Urinary bladder (tissue), 4 donors: ENCODE measurements around the gene ATP6V1G1. TPM values are rescaled to one million over a fixed set of nuclear protein-coding genes. Genes with fewer than 3 reads are reported as not detected.
A peak's percentile ranks its signal among the peaks of the same experiment; 100 is the strongest.
"Not testable (repeated sequence)": the region's sequence is repeated elsewhere in the genome, so short reads cannot be mapped to it uniquely, and the experiment has no call there.

Experiments used
- DNase-seq: peaks from one replicate; pipeline ENCODE4 v3.0.0-alpha.2; 2015; ENCODE audit errors: extremely low spot score
- H3K27ac ChIP-seq: one replicate; pipeline ENCODE4 v1.5.1; 2013; ENCODE audit warnings: low read depth, mild to moderate bottlenecking, moderate library complexity
- H3K36me3 ChIP-seq: one replicate; pipeline ENCODE4 v1.6.1; 2013; ENCODE audit warnings: mild to moderate bottlenecking, moderate library complexity; ENCODE audit not compliant: insufficient read depth
- H3K4me1 ChIP-seq: one replicate; pipeline ENCODE4 v1.6.1; 2013; ENCODE audit warnings: mild to moderate bottlenecking, moderate library complexity; ENCODE audit not compliant: insufficient read depth
- H3K4me3 ChIP-seq: one replicate; pipeline ENCODE4 v1.5.1; 2013; ENCODE audit warnings: low read depth, low read length
- WGBS: extraction: QIAGEN DNeasy Blood & Tissue Kit; methylation state at CpG from one replicate; pipeline ENCODE4 v1.1.7; 2013; 5-methylcytosine and 5-hydroxymethylcytosine counted together
- polyA plus RNA-seq: library from polyadenylated mRNA; stranded (reverse); fragments of 200-250 nt; gene quantifications from one replicate; pipeline ENCODE4 v1.2.3, GENCODE V29; 2013
- total RNA-seq: library from RNA; depleted of rRNA; stranded (reverse); fragments of >200 nt; gene quantifications from one replicate; pipeline ENCODE4 v1.2.3, GENCODE V29; 2014
- donor health status: healthy with polysubstance abuse.
- donor health status: healthy.

Gene ATP6V1G1
- total and polyA plus RNA-seq, 2 donors, result 127 to 133 TPM

- Histone ChIP-seq H3K4me1 (no peaks in the 10 kb centered on the region), H3K4me3 (no peak overlapping the region), H3K27ac (no peak overlapping the region), H3K36me3 (no peaks in the 10 kb centered on the region)
- WGBS, result 90% methylated on average over 3 of the region's 3 CpGs
- no peak for DNase-seq
These were observed 26.6 kb upstream of the ATP6V1G1 start for GRCh38 chr9:114560956-114561355.

GRCh38 chr9:114561771-114562170 lies 25.8 kb upstream of the ATP6V1G1 start:
- 55% methylated on average over 7 of the region's 7 CpGs for WGBS
- Histone ChIP-seq H3K36me3 (no peaks in the 10 kb centered on the region), H3K4me3 (no peak overlapping the region), H3K4me1 (no peaks in the 10 kb centered on the region), H3K27ac (no peak overlapping the region)
- DNase-seq, result no peak

- 74% methylated on average over 3 of the region's 3 CpGs for WGBS
- H3K36me3 ChIP-seq, result no peaks in the 10 kb centered on the region
- no peaks in the 10 kb centered on the region for H3K4me1 ChIP-seq
- DNase-seq, result no peak
- H3K4me3 ChIP-seq, result no peak overlapping the region
- no peak overlapping the region for H3K27ac ChIP-seq
These were observed 22.4 kb upstream of the ATP6V1G1 start for GRCh38 chr9:114565204-114565603.

GRCh38 chr9:114570742-114571141 lies 16.8 kb upstream of the ATP6V1G1 start:
- no peak for DNase-seq
- no peaks in the 10 kb centered on the region for H3K36me3 ChIP-seq
- 73% methylated on average over 7 of the region's 7 CpGs for WGBS
- H3K27ac ChIP-seq, result no peak overlapping the region
- H3K4me1 ChIP-seq, result no peaks in the 10 kb centered on the region
- no peak overlapping the region for H3K4me3 ChIP-seq

GRCh38 chr9:114571391-114571790 lies 16.2 kb upstream of the ATP6V1G1 start:
- DNase-seq, result no peak
- no peak overlapping the region for H3K4me3 ChIP-seq
- H3K36me3 ChIP-seq, result no peaks in the 10 kb centered on the region
- 81% methylated on average over 3 of the region's 3 CpGs for WGBS
- H3K4me1 ChIP-seq, result no peaks in the 10 kb centered on the region
- H3K27ac ChIP-seq, result no peak overlapping the region

- Histone ChIP-seq H3K4me1 (no peaks in the 10 kb centered on the region), H3K4me3 (no peak overlapping the region), H3K36me3 (no peaks in the 10 kb centered on the region), H3K27ac (no peak overlapping the region)
- WGBS, result 85% methylated on average over 6 of the region's 6 CpGs
- DNase-seq, result no peak
These were observed 15.4 kb upstream of the ATP6V1G1 start for GRCh38 chr9:114572199-114572598.

- no peak overlapping the region for H3K4me3 ChIP-seq
- H3K4me1 ChIP-seq, result no peaks in the 10 kb centered on the region
- H3K36me3 ChIP-seq, result no peaks in the 10 kb centered on the region
- 11% methylated on average over 1 of the region's 1 CpG for WGBS
- H3K27ac ChIP-seq, result no peak overlapping the region
- DNase-seq, result no peak
These were observed 13.1 kb upstream of the ATP6V1G1 start for GRCh38 chr9:114574438-114574837.

GRCh38 chr9:114576779-114577178 lies 10.8 kb upstream of the ATP6V1G1 start:
- H3K27ac ChIP-seq, H3K4me1 ChIP-seq, H3K36me3 ChIP-seq, DNase-seq, H3K4me3 ChIP-seq: not testable (repeated sequence)
- WGBS, result 83% methylated on average over 5 of the region's 5 CpGs

- H3K4me3 ChIP-seq, H3K36me3 ChIP-seq, H3K27ac ChIP-seq, DNase-seq, H3K4me1 ChIP-seq: not testable (repeated sequence)
- 86% methylated on average over 5 of the region's 5 CpGs for WGBS
These were observed 9.4 kb upstream of the ATP6V1G1 start for GRCh38 chr9:114578134-114578533.

GRCh38 chr9:114580609-114581193 lies 6.9 kb upstream of the ATP6V1G1 start:
- no peak overlapping the region for H3K4me3 ChIP-seq
- no peaks in the 10 kb centered on the region for H3K36me3 ChIP-seq
- no peaks in the 10 kb centered on the region for H3K4me1 ChIP-seq
- no peak for DNase-seq
- 90% methylated on average over 2 of the region's 2 CpGs for WGBS
- H3K27ac ChIP-seq, result no peak overlapping the region

GRCh38 chr9:114583371-114584155 lies 4.0 kb upstream of the ATP6V1G1 start:
- DNase-seq, result no peak
- no peak overlapping the region for H3K27ac ChIP-seq
- WGBS, result 58% methylated on average over 5 of the region's 5 CpGs
- no peak overlapping the region for H3K4me3 ChIP-seq
- no peaks in the 10 kb centered on the region for H3K4me1 ChIP-seq
- H3K36me3 ChIP-seq, result no peaks in the 10 kb centered on the region

- Histone ChIP-seq H3K36me3 (peaks cover under 1% of the 10 kb centered on the region), H3K4me3 (peak overlapping the region; percentile 80), H3K27ac (peak overlapping the region; percentile 54), H3K4me1 (no peaks in the 10 kb centered on the region)
- no peak for DNase-seq
- 2% methylated on average over 12 of the region's 12 CpGs for WGBS
These were observed 641 bp downstream of the ATP6V1G1 start for GRCh38 chr9:114588210-114588609.

GRCh38 chr9:114588651-114589526 lies 1.3 kb downstream of the ATP6V1G1 start:
- WGBS, result 16% methylated on average over 11 of the region's 11 CpGs
- H3K4me3 ChIP-seq, result peak overlapping the region; percentile 80
- peaks cover 2% of the 10 kb centered on the region for H3K36me3 ChIP-seq
- peak overlapping the region; percentile 54 for H3K27ac ChIP-seq
- H3K4me1 ChIP-seq, result no peaks in the 10 kb centered on the region
- no peak for DNase-seq
